ENCODE results near the gene ANKS4B.

GRCh38 chr16:21219551-21219950 is 13.9 kb upstream of the ANKS4B start:
- TF ChIP-seq, protein P1, sequence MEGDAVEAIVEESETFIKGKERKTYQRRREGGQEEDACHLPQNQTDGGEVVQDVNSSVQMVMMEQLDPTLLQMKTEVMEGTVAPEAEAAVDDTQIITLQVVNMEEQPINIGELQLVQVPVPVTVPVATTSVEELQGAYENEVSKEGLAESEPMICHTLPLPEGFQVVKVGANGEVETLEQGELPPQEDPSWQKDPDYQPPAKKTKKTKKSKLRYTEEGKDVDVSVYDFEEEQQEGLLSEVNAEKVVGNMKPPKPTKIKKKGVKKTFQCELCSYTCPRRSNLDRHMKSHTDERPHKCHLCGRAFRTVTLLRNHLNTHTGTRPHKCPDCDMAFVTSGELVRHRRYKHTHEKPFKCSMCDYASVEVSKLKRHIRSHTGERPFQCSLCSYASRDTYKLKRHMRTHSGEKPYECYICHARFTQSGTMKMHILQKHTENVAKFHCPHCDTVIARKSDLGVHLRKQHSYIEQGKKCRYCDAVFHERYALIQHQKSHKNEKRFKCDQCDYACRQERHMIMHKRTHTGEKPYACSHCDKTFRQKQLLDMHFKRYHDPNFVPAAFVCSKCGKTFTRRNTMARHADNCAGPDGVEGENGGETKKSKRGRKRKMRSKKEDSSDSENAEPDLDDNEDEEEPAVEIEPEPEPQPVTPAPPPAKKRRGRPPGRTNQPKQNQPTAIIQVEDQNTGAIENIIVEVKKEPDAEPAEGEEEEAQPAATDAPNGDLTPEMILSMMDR (IDR thresholded peaks at IDR 0.05; ENCODE audit: low read depth, low read length, missing input control), result no peak
- TF ChIP-seq, protein P2, sequence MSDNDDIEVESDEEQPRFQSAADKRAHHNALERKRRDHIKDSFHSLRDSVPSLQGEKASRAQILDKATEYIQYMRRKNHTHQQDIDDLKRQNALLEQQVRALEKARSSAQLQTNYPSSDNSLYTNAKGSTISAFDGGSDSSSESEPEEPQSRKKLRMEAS (IDR thresholded peaks at IDR 0.05), result no peak
- TF ChIP-seq TAF1 (conservative IDR thresholded peaks at IDR 0.05) (no peak), FOXA1 (IDR thresholded peaks at IDR 0.05) (no peak), RAD21 (IDR thresholded peaks at IDR 0.05) (no peak), JUND (IDR thresholded peaks at IDR 0.05) (no peak), ATF3 (IDR thresholded peaks at IDR 0.05) (no peak), REST (IDR thresholded peaks at IDR 0.05) (no peak), SP1 (IDR thresholded peaks at IDR 0.05) (no peak), EGR1 (IDR thresholded peaks at IDR 0.05; ENCODE audit: low read depth in 2 of 2) (no peak), YY1 (IDR thresholded peaks at IDR 0.05) (no peak), RXRA (IDR thresholded peaks at IDR 0.05) (no peak), HNF4G (IDR thresholded peaks at IDR 0.05) (no peak), GABPA (IDR thresholded peaks at IDR 0.05 in 1 of 2, conservative IDR thresholded peaks at IDR 0.05 in 1 of 2) (no peak)
